Endothelial cell of umbilical vein (primary cell): ENCODE measurements around the gene PLEKHG1.

Experiments used
- EZH2 ChIP-seq: IDR thresholded peaks from 2 replicates; pipeline ENCODE4 v1.6.1; 2012; ENCODE audit warnings: borderline replicate concordance, low read depth, mild to moderate bottlenecking, moderate library complexity, low read length, inconsistent platforms; ENCODE audit not compliant: severe bottlenecking
- GATA2 ChIP-seq: IDR thresholded peaks from 2 replicates; pipeline ENCODE4 v1.7.0; 2011; ENCODE audit warnings: low read depth, mild to moderate bottlenecking, moderate library complexity, mixed read lengths, low read length; ENCODE audit not compliant: insufficient read length, insufficient read depth
- MYC ChIP-seq: IDR thresholded peaks from one replicate; pipeline ENCODE4 v1.6.1; 2011; ENCODE audit warnings: mild to moderate bottlenecking, low read depth, low read length
- POLR2A ChIP-seq: IDR thresholded peaks from 2 replicates; pipeline ENCODE4 v1.6.1; 2012; ENCODE audit warnings: low read depth, mild to moderate bottlenecking, control low read depth, low read length
- POLR2AphosphoS5 ChIP-seq: IDR thresholded peaks from 2 replicates; pipeline ENCODE4 v1.6.1; 2012; ENCODE audit warnings: low read depth, mild to moderate bottlenecking, control low read depth, low read length, moderate library complexity; ENCODE audit not compliant: insufficient read depth
- TF ChIP-seq, protein P1 (sequence below): IDR thresholded peaks from 2 replicates; pipeline ENCODE4 v1.6.1; 2011; ENCODE audit not compliant: insufficient read depth, insufficient read length
- TF ChIP-seq, protein P2 (sequence below), 2 donors: IDR thresholded peaks; 1 replicate in 1 of 2; 2 replicates in 1 of 2; pipeline ENCODE4 v1.5.1; 2011; ENCODE audit warnings: low read length in 2 of 2, mild to moderate bottlenecking in 2 of 2, moderate library complexity in 2 of 2, control low read depth in 1 of 2, inconsistent platforms in 1 of 2, low read depth in 1 of 2; ENCODE audit not compliant: insufficient read depth in 1 of 2; ENCODE audit errors: extremely low read depth in 1 of 2

DNA sequence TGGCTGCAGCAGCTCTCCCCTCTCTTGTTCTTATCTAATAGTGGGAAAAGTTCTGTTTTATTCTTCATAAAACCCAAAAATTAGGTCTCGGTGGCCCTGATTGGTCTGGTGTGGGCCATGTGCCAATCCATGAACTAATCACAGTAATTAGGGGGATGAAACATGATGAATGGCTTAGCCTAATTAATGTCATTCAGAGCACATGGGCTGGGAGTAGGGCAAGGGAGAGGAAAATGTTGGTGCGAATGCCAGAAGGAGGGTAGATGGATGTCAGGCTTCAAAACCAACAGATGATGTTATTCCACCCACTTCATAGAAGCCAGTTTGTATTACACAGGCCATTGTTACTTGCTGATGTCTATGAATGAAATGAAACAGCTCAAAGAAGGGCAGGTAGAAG lies 46.5 kb downstream of the PLEKHG1 start:
- TF ChIP-seq POLR2A = no peak
- TF ChIP-seq EZH2 = no peak
- TF ChIP-seq, protein P1, sequence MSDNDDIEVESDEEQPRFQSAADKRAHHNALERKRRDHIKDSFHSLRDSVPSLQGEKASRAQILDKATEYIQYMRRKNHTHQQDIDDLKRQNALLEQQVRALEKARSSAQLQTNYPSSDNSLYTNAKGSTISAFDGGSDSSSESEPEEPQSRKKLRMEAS = no peak
- TF ChIP-seq, protein P2, sequence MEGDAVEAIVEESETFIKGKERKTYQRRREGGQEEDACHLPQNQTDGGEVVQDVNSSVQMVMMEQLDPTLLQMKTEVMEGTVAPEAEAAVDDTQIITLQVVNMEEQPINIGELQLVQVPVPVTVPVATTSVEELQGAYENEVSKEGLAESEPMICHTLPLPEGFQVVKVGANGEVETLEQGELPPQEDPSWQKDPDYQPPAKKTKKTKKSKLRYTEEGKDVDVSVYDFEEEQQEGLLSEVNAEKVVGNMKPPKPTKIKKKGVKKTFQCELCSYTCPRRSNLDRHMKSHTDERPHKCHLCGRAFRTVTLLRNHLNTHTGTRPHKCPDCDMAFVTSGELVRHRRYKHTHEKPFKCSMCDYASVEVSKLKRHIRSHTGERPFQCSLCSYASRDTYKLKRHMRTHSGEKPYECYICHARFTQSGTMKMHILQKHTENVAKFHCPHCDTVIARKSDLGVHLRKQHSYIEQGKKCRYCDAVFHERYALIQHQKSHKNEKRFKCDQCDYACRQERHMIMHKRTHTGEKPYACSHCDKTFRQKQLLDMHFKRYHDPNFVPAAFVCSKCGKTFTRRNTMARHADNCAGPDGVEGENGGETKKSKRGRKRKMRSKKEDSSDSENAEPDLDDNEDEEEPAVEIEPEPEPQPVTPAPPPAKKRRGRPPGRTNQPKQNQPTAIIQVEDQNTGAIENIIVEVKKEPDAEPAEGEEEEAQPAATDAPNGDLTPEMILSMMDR (IDR thresholded peaks at IDR 0.05; ENCODE audit: extremely low read depth in 1 of 2, insufficient read depth in 1 of 2, low read depth in 1 of 2, low read length in 2 of 2) = no peak
- no peak for TF ChIP-seq POLR2AphosphoS5
- no peak for TF ChIP-seq GATA2
- TF ChIP-seq MYC = no peak
